ENCODE measurements around the gene ARHGEF7.
"Not testable (repeated sequence)": the region's sequence is repeated elsewhere in the genome, so short reads cannot be mapped to it uniquely, and the experiment has no call there.

Gene ARHGEF7

GRCh38 chr13:111252446-111253364, 137.6 kb downstream of the ARHGEF7 start:
- no peak for DNase-seq (ENCODE audit: low spot score)

GRCh38 chr13:111253365-111253872, 138.3 kb downstream of the ARHGEF7 start:
- DNase-seq (ENCODE audit: low spot score): no peak

GRCh38 chr13:111255228-111255790, 140.2 kb downstream of the ARHGEF7 start:
- DNase-seq (ENCODE audit: low spot score): no peak

GRCh38 chr13:111256458-111256857, 141.3 kb downstream of the ARHGEF7 start:
- DNase-seq (ENCODE audit: low spot score): no peak

DNA sequence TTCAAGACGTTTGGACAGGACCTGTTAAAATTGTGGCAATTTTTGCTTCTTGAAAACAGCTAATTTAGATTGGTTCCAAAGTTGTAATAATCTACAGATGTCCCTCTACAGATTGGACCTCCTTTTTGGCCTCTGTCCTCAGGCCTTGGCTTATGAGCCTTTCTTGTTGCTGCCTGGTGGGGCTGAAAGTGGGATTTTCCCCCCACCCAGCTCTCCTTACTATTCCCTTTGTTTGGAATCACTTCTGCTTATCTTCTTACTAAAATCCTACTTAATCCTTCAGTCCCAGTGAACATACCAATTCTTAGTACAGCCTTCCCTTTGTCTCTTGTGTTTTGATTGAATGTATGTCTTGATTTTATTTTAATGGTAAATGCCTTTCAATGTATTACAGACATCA, 141.8 kb downstream of the ARHGEF7 start:
- no peak for DNase-seq (ENCODE audit: low spot score)

DNA sequence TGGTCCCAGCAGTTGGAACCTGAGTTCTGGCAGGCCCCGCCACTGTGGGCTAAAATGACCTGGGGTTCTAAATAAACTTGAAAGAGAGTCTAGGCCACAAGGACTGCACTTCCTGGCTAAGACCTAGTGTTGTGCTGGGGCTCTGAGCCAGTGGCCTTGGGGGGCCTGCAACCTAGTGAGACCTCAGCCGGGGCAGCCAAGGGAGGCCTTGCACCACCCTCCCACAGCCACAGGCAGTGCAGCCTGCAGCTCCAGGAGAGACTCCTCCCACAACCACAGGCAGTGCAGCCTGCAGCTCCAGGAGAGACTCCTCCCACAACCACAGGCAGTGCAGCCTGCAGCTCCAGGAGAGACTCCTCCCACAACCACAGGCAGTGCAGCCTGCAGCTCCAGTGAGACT, 142.8 kb downstream of the ARHGEF7 start:
- DNase-seq (ENCODE audit: low spot score): not testable (repeated sequence)

GRCh38 chr13:111258637-111259036, 143.5 kb downstream of the ARHGEF7 start:
- DNase-seq (ENCODE audit: low spot score): no peak

DNA sequence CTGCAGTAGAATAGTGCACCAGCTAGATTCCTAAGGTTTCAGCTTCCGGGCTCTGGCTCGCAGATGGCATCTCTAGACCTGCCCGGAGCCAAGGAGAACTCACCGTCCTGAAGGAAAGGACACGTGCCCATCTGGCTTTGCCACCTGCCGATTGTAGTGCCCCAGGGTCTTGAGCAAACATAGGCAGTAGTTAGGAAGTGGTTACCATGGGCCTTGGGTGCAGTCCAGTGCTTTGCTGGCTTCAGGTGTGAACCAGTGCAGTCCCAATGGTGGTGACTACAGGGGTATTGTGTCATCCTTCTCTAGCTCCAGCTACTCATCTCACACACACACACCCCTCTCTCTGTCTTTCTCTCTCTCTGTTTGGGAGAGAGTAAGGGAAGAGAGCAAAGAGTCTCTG, 143.9 kb downstream of the ARHGEF7 start:
- DNase-seq (ENCODE audit: low spot score): no peak

GRCh38 chr13:111261326-111261725, 146.2 kb downstream of the ARHGEF7 start:
- no peak for DNase-seq (ENCODE audit: low spot score)

DNA sequence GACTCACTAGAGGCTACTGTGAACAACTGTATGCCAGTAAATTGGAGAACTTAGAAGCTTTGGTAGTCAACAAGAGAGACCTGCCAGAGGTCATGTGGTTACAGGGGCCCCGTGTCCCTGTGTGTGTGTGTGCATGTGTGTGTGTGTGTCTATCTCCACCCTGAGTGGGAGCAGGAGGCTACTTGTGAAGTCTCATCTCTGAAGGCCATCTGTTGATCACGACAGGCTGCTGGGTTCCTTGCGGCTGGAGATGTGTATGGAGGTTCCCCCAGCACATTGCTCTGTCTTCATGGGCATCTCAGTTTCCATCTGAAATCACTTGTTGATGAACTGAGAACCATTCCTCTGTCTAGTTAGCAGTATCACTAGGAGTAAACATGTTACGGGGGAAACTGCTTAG, 147.2 kb downstream of the ARHGEF7 start:
- DNase-seq (ENCODE audit: low spot score): no peak

- DNase-seq (ENCODE audit: low spot score): no peak
Measured at GRCh38 chr13:111262715-111263114, 147.6 kb downstream of the ARHGEF7 start.

GRCh38 chr13:111263566-111263965, 148.5 kb downstream of the ARHGEF7 start:
- DNase-seq (ENCODE audit: low spot score): no peak

DNA sequence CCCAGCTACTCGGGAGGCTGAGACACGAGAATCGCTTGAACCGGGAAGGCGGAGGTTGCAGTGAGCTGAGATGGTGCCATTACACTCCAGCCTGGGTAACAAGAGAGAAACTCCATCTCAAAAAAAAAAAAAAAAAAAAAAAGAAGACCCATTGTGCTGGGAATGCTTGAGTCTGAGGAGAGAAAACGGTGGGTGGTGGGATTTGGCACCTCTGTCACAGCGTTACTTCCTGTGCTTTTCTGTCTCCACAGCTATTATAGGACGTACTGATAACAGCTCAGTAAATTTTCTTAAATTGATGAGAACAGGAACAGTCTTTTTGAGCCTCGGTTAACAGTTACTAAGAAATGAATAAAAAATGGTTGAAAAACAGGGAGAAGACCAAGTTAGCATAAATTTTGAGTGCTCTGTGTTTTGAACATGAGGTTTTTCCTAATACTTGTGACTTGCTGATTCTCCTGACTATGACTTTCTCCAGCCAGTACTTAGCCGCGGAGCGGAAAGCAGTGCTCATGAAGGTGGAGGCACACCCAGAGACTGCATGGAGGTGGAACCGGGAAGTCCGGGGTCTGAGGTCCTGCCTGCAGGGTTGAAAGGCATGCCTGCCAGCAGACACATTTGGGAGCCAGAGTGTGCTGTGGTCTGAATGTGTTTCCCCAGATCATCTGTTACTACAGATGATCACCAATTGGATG, 150.0 kb downstream of the ARHGEF7 start:
- no peak for DNase-seq (ENCODE audit: low spot score)

- DNase-seq (ENCODE audit: low spot score): no peak
Measured at GRCh38 chr13:111265701-111266035, 150.6 kb downstream of the ARHGEF7 start.

GRCh38 chr13:111267205-111267604, 152.1 kb downstream of the ARHGEF7 start:
- no peak for DNase-seq (ENCODE audit: low spot score)

- no peak for DNase-seq (ENCODE audit: low spot score)
Measured at GRCh38 chr13:111267784-111268183, 152.7 kb downstream of the ARHGEF7 start.

DNA sequence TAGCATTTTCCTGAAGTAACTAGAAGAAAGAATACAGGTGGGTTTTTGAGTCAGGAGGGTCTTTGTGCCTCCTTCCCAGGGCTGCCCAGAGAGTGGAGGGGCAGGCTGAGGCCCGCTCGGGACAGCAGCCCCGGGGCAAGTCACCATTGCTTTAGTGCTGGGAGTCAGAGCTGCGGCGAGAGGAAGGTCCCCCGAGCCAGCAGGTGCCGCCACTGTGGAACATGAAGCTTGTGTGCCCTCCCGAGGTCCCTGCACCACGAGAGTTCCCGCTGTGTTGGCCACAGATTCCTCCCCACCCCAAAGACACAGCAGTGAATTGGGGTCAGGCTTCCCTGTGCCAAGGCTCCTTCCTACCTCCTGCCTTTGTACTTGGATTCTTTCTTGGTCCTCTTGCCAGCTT, 154.4 kb downstream of the ARHGEF7 start:
- DNase-seq (ENCODE audit: low spot score): no peak

GRCh38 chr13:111270126-111270525, 155.0 kb downstream of the ARHGEF7 start:
- DNase-seq (ENCODE audit: low spot score): no peak

DNA sequence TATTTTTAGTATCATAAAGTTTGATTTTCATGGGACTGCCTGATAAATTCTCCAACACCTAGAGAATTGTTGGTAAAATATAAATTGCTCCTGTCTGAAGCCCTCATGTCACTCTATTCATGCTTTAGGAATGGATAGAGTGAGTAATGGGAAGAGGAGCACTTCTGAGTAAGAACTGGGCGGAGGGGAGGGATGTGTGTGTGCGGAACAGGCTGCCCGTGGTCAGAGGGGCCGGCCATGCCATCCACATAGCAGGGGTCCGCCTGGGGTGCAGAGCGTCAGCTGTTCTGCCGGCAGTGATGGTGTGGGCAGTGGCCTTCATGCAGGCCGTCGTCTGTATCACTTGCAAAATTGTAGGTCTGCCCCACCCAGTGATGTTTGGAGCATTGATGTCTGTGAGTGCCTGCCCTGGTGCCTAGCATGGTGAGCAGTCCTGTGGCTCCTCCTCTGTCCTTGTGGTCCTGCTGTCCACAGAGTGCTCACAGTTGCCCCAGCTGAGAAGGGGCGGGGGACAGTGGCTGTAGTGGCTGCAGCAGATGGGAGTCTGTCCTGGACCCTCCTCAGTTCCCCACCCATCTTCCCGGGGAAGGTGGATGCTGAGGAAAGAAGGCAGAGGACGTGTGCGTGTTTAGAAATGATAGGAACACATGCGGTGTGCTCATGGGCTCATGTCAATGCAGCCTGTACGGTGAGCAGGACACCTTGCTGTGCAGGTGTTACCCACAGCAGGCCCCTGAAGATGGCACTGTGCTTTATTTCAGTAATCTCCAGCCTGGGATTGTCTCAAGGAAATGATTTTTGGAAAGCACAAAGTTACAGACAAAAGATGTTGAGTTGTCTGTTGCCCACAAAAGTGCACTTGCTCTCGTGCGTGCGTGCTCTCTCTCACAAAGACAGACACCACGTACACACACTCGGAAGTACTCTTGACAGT, 155.9 kb downstream of the ARHGEF7 start:
- DNase-seq (ENCODE audit: low spot score): no peak

- no peak for DNase-seq (ENCODE audit: low spot score)
Measured at GRCh38 chr13:111272117-111272516, 157.0 kb downstream of the ARHGEF7 start.

- no peak for DNase-seq (ENCODE audit: low spot score)
Measured at GRCh38 chr13:111275382-111275781, 160.3 kb downstream of the ARHGEF7 start.

All from kidney tubule cell (primary cell).